Pancreas (tissue), 10 donors: ENCODE results near the gene HOXC9. TPM values are rescaled to one million over a fixed set of nuclear protein-coding genes. Genes with fewer than 3 reads are reported as not detected.

ENCODE experiments used
- ATAC-seq, 4 donors: fragments of 200-7000 bp; cut with Tn5 transposase; one replicate each; pipeline versions ENCODE4 v1.8.0 to v1.9.1; 2020; ENCODE audit warnings: mild to moderate bottlenecking in 4 of 4, moderate library complexity in 4 of 4
- DNase-seq, 6 donors: peaks; one replicate each; pipeline ENCODE4 v3.0.0-alpha.2; 2020
- FAIRE-seq: peaks from 2 replicates; lab custom pipeline; 2012; peaks lifted over from hg19 to GRCh38; lab: Jason Lieb, UNC
- H3K27ac ChIP-seq, 4 donors: fragments of 200-600 bp; sonication (generic); 1 replicate in 3 of 4; 2 replicates in 1 of 4; pipeline versions ENCODE4 v1.5.0 to v1.8.0; 2020
- H3K27me3 ChIP-seq, 4 donors: fragments of 200-600 bp; one replicate each; pipeline ENCODE4 v1.8.0; 2021
- H3K36me3 ChIP-seq, 3 donors: fragments of 200-600 bp; sonication (generic) in 1 of 3; one replicate each; pipeline versions ENCODE4 v1.5.0 to v1.8.0; 2020 to 2021
- H3K4me1 ChIP-seq, 3 donors: fragments of 200-600 bp; one replicate each; pipeline ENCODE4 v1.8.0; 2021
- H3K4me3 ChIP-seq, 4 donors: fragments of 200-600 bp; sonication (generic) in 2 of 4; one replicate each; pipeline versions ENCODE4 v1.5.0 to v1.8.0; 2020 to 2021
- H3K9me3 ChIP-seq, 4 donors: fragments of 200-600 bp; one replicate each; pipeline ENCODE4 v1.8.0; 2021
- WGBS, 2 donors: extraction: QIAGEN DNeasy Blood & Tissue Kit; methylation state at CpG; one replicate each; pipeline ENCODE4 v1.1.7; 2013; 5-methylcytosine and 5-hydroxymethylcytosine counted together
- intact Hi-C, 3 donors: fragments of 100-400 bp; cut with DNase I; formaldehyde crosslinking; loops; one replicate each; pipeline versions ENCODE4 v1.11.1 to v1.14.2; 2022
- polyA plus RNA-seq, 2 donors: library from polyadenylated mRNA; stranded (reverse); fragments of 200-250 nt; gene quantifications; one replicate each; pipeline ENCODE4 v1.2.3, GENCODE V29; 2013
- total RNA-seq, 6 donors: library from RNA; stranded (reverse); fragmentation: NEBNext Ultra II Directional in 4 of 6; extraction: Animal tissue kit (Norgen Biotek cat#: 25700) in 4 of 6; gene quantifications; one replicate each; pipeline versions ENCODE4 v1.2.1 to v1.2.4, GENCODE V29; 2021 to 2023
- TF ChIP-seq, protein P1 (sequence below), 4 donors: fragments of 200-600 bp; sonication (generic) in 3 of 4; IDR thresholded peaks; one replicate each; pipeline versions ENCODE4 v1.5.0 to v1.8.0; 2021; ENCODE audit warnings: antibody characterized with exemption in 4 of 4
- donor health status: healthy with polysubstance abuse.
- donor health status: DM: no; HTN: no; CAD: no; lungs with moderate emphysema.
- donor health status: DM: no; HTN: no; CAD: no.
- donor health status: control.
- donor health status: control.
- donor health status: Bipolar disorder and iron deficiency.
- donor health status: DM: yes; HTN: yes; CAD: no.
- donor health status: DM: no; HTN: no; CAD: no.
- donor health status: DM: no; HTN: no; CAD: no.
- donor health status: DM: yes; HTN: yes; CAD: no.

HOXC9 gene
- total and polyA plus RNA-seq, 8 donors: 0.19 to 0.27 (median 0.26) TPM; not detected in 5

GRCh38 chr12:54031480-54031879, 31.5 kb downstream of the HOXC9 start:
- DNase-seq (no peak), FAIRE-seq (no peak), ATAC-seq (no peak)
- Histone ChIP-seq H3K27me3 (peaks cover 3 to 70% (median 14%) of the 10 kb centered on the region in 4 donors), H3K36me3 (no peaks in the 10 kb centered on the region), H3K4me3 (no peak overlapping the region), H3K4me1 (no peaks in the 10 kb centered on the region), H3K9me3 (no peaks in the 10 kb centered on the region), H3K27ac (no peak overlapping the region)
- 30 to 33% methylated on average over 16 of the region's 16 CpGs for WGBS, 2 donors
- intact Hi-C loops: loop anchor here in 1 of 3 donors (5.0 kb wide), 1 partner anchor 166 kb away; no protein-coding TSS in a partner anchor
- TF ChIP-seq, protein P1, sequence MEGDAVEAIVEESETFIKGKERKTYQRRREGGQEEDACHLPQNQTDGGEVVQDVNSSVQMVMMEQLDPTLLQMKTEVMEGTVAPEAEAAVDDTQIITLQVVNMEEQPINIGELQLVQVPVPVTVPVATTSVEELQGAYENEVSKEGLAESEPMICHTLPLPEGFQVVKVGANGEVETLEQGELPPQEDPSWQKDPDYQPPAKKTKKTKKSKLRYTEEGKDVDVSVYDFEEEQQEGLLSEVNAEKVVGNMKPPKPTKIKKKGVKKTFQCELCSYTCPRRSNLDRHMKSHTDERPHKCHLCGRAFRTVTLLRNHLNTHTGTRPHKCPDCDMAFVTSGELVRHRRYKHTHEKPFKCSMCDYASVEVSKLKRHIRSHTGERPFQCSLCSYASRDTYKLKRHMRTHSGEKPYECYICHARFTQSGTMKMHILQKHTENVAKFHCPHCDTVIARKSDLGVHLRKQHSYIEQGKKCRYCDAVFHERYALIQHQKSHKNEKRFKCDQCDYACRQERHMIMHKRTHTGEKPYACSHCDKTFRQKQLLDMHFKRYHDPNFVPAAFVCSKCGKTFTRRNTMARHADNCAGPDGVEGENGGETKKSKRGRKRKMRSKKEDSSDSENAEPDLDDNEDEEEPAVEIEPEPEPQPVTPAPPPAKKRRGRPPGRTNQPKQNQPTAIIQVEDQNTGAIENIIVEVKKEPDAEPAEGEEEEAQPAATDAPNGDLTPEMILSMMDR (IDR thresholded peaks at IDR 0.05): no peak

DNA sequence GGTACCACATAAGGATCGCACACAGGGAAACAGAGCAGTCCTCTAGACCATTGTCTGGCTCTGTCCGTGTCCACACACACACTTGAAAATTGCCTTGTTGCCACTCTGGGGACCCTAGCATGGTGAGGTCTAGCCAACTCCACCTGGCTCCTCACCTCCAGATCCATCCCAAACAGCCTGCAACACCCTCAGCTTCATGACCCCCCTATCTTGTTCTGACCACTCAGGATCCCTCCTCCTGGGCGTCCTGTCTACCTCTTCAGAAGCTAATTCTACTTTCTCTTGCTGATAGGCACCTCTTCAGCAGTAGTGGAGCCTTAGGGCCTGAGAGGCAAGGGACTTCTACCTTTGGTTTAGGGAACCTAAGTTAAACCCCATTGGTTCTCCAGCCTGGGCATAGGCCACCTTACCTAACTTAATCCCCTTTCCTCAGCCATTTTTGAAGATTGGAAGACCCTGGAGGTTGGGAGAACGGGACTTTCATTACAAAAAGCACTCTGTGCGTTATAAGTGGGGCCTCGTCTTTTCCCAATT, 32.2 kb downstream of the HOXC9 start:
- TF ChIP-seq, protein P1 (IDR thresholded peaks at IDR 0.05): no peak
- H3K9me3 ChIP-seq: no peaks in the 10 kb centered on the region
- no peaks in the 10 kb centered on the region for H3K36me3 ChIP-seq
- H3K27ac ChIP-seq: no peak overlapping the region
- DNase-seq (no peak), FAIRE-seq (no peak), ATAC-seq (no peak)
- H3K4me3 ChIP-seq: no peak overlapping the region
- 37 to 41% methylated on average over 6 of the region's 6 CpGs for WGBS, 2 donors
- no peaks in the 10 kb centered on the region for H3K4me1 ChIP-seq
- peaks cover 3 to 63% (median 12%) of the 10 kb centered on the region in 4 donors for H3K27me3 ChIP-seq
- intact Hi-C loops: loop anchor here in 1 of 3 donors (5.0 kb wide), 1 partner anchor 165 kb away; no protein-coding TSS in a partner anchor

GRCh38 chr12:54032627-54033100, 32.7 kb downstream of the HOXC9 start, which contains the start of gene HOXC5:
Gene HOXC5, plus strand, starts transcription at chr12:54033050. Its CDS starts 73 bp downstream, at chr12:54033123.
- Histone ChIP-seq H3K27me3 (peaks cover 3 to 58% (median 12%) of the 10 kb centered on the region in 4 donors), H3K36me3 (no peaks in the 10 kb centered on the region), H3K27ac (no peak within 1 kb of the TSS), H3K4me1 (no peaks in the 10 kb centered on the region), H3K4me3 (peak within 1 kb of the TSS in 1 of 4 donors; percentile 16), H3K9me3 (no peaks in the 10 kb centered on the region)
- FAIRE-seq (no peak), ATAC-seq (peak in 3 of 4 donors; percentile 69 to 89 (median 77)), DNase-seq (peak in 5 of 6 donors; percentile 42 to 77 (median 55))
- WGBS, 2 donors: 5 to 6% methylated on average over 12 of the region's 12 CpGs
- intact Hi-C loops: loop anchor here in 1 of 3 donors (5.0 kb wide), 1 partner anchor 165 kb away; no protein-coding TSS in a partner anchor
- TF ChIP-seq, protein P1 (IDR thresholded peaks at IDR 0.05): peak; percentile 52 to 79 (median 73)

DNA sequence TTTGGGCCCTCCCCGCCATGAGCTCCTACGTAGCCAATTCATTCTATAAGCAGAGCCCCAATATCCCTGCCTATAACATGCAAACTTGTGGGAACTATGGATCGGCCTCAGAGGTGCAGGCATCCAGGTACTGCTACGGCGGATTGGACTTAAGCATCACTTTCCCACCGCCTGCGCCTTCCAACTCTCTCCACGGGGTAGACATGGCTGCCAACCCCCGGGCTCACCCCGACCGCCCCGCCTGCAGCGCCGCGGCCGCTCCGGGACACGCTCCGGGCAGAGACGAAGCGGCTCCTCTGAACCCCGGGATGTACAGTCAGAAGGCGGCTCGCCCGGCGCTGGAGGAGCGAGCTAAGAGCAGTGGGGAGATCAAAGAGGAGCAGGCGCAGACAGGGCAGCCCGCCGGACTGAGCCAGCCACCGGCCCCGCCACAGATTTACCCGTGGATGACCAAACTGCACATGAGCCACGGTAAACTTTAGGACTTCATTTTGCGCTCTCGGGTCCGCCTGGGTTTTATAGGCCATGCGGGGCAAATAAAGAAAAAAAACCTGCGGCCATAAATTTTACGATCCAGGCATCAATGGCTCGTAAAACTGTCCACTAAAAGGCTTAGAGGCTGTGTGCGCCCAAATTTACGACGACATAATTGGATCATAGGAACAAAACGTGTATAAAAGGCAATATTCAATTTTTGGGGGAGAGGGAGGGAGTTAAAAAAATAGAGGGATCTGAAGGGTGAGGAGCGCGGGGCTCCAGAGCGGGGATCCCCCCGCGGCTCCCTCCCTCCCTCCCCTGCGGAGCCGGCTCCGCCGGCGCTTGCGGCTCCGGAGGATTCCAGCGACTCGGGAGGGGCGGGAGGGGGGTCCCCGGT, 33.4 kb downstream of the HOXC9 start:
- ATAC-seq (peak in 3 of 4 donors; percentile 24 to 37 (median 30)), DNase-seq (no peak), FAIRE-seq (no peak)
- H3K36me3 ChIP-seq: no peaks in the 10 kb centered on the region
- peaks cover 3 to 53% (median 12%) of the 10 kb centered on the region in 4 donors for H3K27me3 ChIP-seq
- H3K27ac ChIP-seq: no peak overlapping the region
- peak overlapping the region in 1 of 4 donors; percentile 16 for H3K4me3 ChIP-seq
- no peaks in the 10 kb centered on the region for H3K4me1 ChIP-seq
- TF ChIP-seq, protein P1 (IDR thresholded peaks at IDR 0.05): no peak
- intact Hi-C loops: loop anchor here in 1 of 3 donors (5.0 kb wide), 1 partner anchor 164 kb away; no protein-coding TSS in a partner anchor
- H3K9me3 ChIP-seq: no peaks in the 10 kb centered on the region
- WGBS, 2 donors: 5 to 6% methylated on average over 49 to 61 of the region's 61 CpGs
